ENCODE results near the gene TCF23. TPM values are rescaled to one million over a fixed set of nuclear protein-coding genes. Genes with fewer than 3 reads are reported as not detected.

Gene TCF23
- polyA plus RNA-seq, 1 donor = 0.10 TPM

- no peaks in the 10 kb centered on the region for H3K9me3 ChIP-seq (ENCODE audit: control insufficient read depth, low read depth, low read length)
- 60% methylated on average over 2 of the region's 7 CpGs for WGBS (ENCODE audit: insufficient coverage, low lambda C conversion rate)
- DNase-seq = no peak
- H3K4me3 ChIP-seq (ENCODE audit: low read length) = no peak overlapping the region
- peaks cover 14% of the 10 kb centered on the region for H3K4me1 ChIP-seq (ENCODE audit: control insufficient read depth, insufficient read depth, low read length)
- H3K27me3 ChIP-seq (ENCODE audit: control insufficient read depth, insufficient read depth, low read length) = no peaks in the 10 kb centered on the region
- peaks cover under 1% of the 10 kb centered on the region for H3K36me3 ChIP-seq (ENCODE audit: control insufficient read depth, insufficient read depth, low read length)
- H3K27ac ChIP-seq (ENCODE audit: low read length) = no peak overlapping the region
These were observed 10.7 kb upstream of the TCF23 start for GRCh38 chr2:27138111-27138510.

- no peaks in the 10 kb centered on the region for H3K36me3 ChIP-seq (ENCODE audit: control insufficient read depth, insufficient read depth, low read length)
- H3K9me3 ChIP-seq (ENCODE audit: control insufficient read depth, low read depth, low read length) = no peaks in the 10 kb centered on the region
- no peaks in the 10 kb centered on the region for H3K27me3 ChIP-seq (ENCODE audit: control insufficient read depth, insufficient read depth, low read length)
- H3K27ac ChIP-seq (ENCODE audit: low read length) = no peak within 1 kb of the TSS
- DNase-seq = no peak
- no peak within 1 kb of the TSS for H3K4me3 ChIP-seq (ENCODE audit: low read length)
- WGBS (ENCODE audit: insufficient coverage, low lambda C conversion rate) = no CpG with 5 or more reads among the region's 4 CpGs
- peaks cover 9% of the 10 kb centered on the region for H3K4me1 ChIP-seq (ENCODE audit: control insufficient read depth, insufficient read depth, low read length)
These were observed 9.5 kb upstream of the TCF23 start, which contains the start of gene PRR30 for GRCh38 chr2:27139310-27139709. Gene PRR30 (minus strand): TSS chr2:27139410. CDS start chr2:27138329, 1,081 bp downstream.

- no CpG with 5 or more reads among the region's 1 CpG for WGBS (ENCODE audit: insufficient coverage, low lambda C conversion rate)
- no peaks in the 10 kb centered on the region for H3K9me3 ChIP-seq (ENCODE audit: control insufficient read depth, low read depth, low read length)
- H3K36me3 ChIP-seq (ENCODE audit: control insufficient read depth, insufficient read depth, low read length) = no peaks in the 10 kb centered on the region
- no peak overlapping the region for H3K27ac ChIP-seq (ENCODE audit: low read length)
- DNase-seq = peak in 1 of 2 donors; percentile 37
- H3K4me1 ChIP-seq (ENCODE audit: control insufficient read depth, insufficient read depth, low read length) = peaks cover 9% of the 10 kb centered on the region
- H3K4me3 ChIP-seq (ENCODE audit: low read length) = no peak overlapping the region
- H3K27me3 ChIP-seq (ENCODE audit: control insufficient read depth, insufficient read depth, low read length) = no peaks in the 10 kb centered on the region
These were observed 5.5 kb upstream of the TCF23 start for GRCh38 chr2:27143285-27143684.

- H3K9me3 ChIP-seq (ENCODE audit: control insufficient read depth, low read depth, low read length) = peaks cover 3% of the 10 kb centered on the region
- no peak for DNase-seq
- H3K27me3 ChIP-seq (ENCODE audit: control insufficient read depth, insufficient read depth, low read length) = no peaks in the 10 kb centered on the region
- H3K27ac ChIP-seq (ENCODE audit: low read length) = no peak overlapping the region
- H3K36me3 ChIP-seq (ENCODE audit: control insufficient read depth, insufficient read depth, low read length) = no peaks in the 10 kb centered on the region
- WGBS (ENCODE audit: insufficient coverage, low lambda C conversion rate) = no CpG with 5 or more reads among the region's 2 CpGs
- H3K4me3 ChIP-seq (ENCODE audit: low read length) = no peak overlapping the region
- H3K4me1 ChIP-seq (ENCODE audit: control insufficient read depth, insufficient read depth, low read length) = peaks cover 22% of the 10 kb centered on the region
These were observed 3.1 kb upstream of the TCF23 start for GRCh38 chr2:27145682-27146081.

- no CpG with 5 or more reads among the region's 8 CpGs for WGBS (ENCODE audit: insufficient coverage, low lambda C conversion rate)
These were observed 869 bp upstream of the TCF23 start for GRCh38 chr2:27147935-27148334.

GRCh38 chr2:27149570-27150405 is 984 bp downstream of the TCF23 start:
- peaks cover 13% of the 10 kb centered on the region for H3K4me1 ChIP-seq (ENCODE audit: control insufficient read depth, insufficient read depth, low read length)
- no peak overlapping the region for H3K27ac ChIP-seq (ENCODE audit: low read length)
- H3K27me3 ChIP-seq (ENCODE audit: control insufficient read depth, insufficient read depth, low read length) = no peaks in the 10 kb centered on the region
- H3K9me3 ChIP-seq (ENCODE audit: control insufficient read depth, low read depth, low read length) = peaks cover 3% of the 10 kb centered on the region
- no peaks in the 10 kb centered on the region for H3K36me3 ChIP-seq (ENCODE audit: control insufficient read depth, insufficient read depth, low read length)
- peak; percentile 42 to 66 for DNase-seq
- WGBS (ENCODE audit: insufficient coverage, low lambda C conversion rate) = no CpG with 5 or more reads among the region's 29 CpGs
- H3K4me3 ChIP-seq (ENCODE audit: low read length) = no peak overlapping the region

More at GRCh38 chr2:27147935-27148334, 869 bp upstream of the TCF23 start:
- peaks cover 3% of the 10 kb centered on the region for H3K9me3 ChIP-seq (ENCODE audit: control insufficient read depth, low read depth, low read length)
- H3K4me1 ChIP-seq (ENCODE audit: control insufficient read depth, insufficient read depth, low read length) = peaks cover 13% of the 10 kb centered on the region
- H3K36me3 ChIP-seq (ENCODE audit: control insufficient read depth, insufficient read depth, low read length) = no peaks in the 10 kb centered on the region
- no peak overlapping the region for H3K4me3 ChIP-seq (ENCODE audit: low read length)
- no peak overlapping the region for H3K27ac ChIP-seq (ENCODE audit: low read length)
- H3K27me3 ChIP-seq (ENCODE audit: control insufficient read depth, insufficient read depth, low read length) = no peaks in the 10 kb centered on the region
- no peak for DNase-seq

GRCh38 chr2:27150639-27151230 is 1.9 kb downstream of the TCF23 start:
- Histone ChIP-seq H3K4me3 (ENCODE audit: low read length) (no peak overlapping the region), H3K27me3 (ENCODE audit: control insufficient read depth, insufficient read depth, low read length) (no peaks in the 10 kb centered on the region), H3K4me1 (ENCODE audit: control insufficient read depth, insufficient read depth, low read length) (peaks cover 13% of the 10 kb centered on the region), H3K27ac (ENCODE audit: low read length) (no peak overlapping the region), H3K36me3 (ENCODE audit: control insufficient read depth, insufficient read depth, low read length) (no peaks in the 10 kb centered on the region), H3K9me3 (ENCODE audit: control insufficient read depth, low read depth, low read length) (peaks cover 3% of the 10 kb centered on the region)
- DNase-seq = no peak
- WGBS (ENCODE audit: insufficient coverage, low lambda C conversion rate) = no CpG with 5 or more reads among the region's 8 CpGs

GRCh38 chr2:27152102-27152795 is 3.4 kb downstream of the TCF23 start:
- Histone ChIP-seq H3K9me3 (ENCODE audit: control insufficient read depth, low read depth, low read length) (peaks cover 3% of the 10 kb centered on the region), H3K4me3 (ENCODE audit: low read length) (no peak overlapping the region), H3K4me1 (ENCODE audit: control insufficient read depth, insufficient read depth, low read length) (peaks cover 13% of the 10 kb centered on the region), H3K36me3 (ENCODE audit: control insufficient read depth, insufficient read depth, low read length) (no peaks in the 10 kb centered on the region), H3K27ac (ENCODE audit: low read length) (no peak overlapping the region), H3K27me3 (ENCODE audit: control insufficient read depth, insufficient read depth, low read length) (no peaks in the 10 kb centered on the region)
- DNase-seq = peak in 1 of 2 donors; percentile 31
- WGBS (ENCODE audit: insufficient coverage, low lambda C conversion rate) = no CpG with 5 or more reads among the region's 8 CpGs

GRCh38 chr2:27152796-27153464 is 4.1 kb downstream of the TCF23 start:
- peaks cover 3% of the 10 kb centered on the region for H3K9me3 ChIP-seq (ENCODE audit: control insufficient read depth, low read depth, low read length)
- H3K36me3 ChIP-seq (ENCODE audit: control insufficient read depth, insufficient read depth, low read length) = no peaks in the 10 kb centered on the region
- WGBS (ENCODE audit: insufficient coverage, low lambda C conversion rate) = no CpG with 5 or more reads among the region's 2 CpGs
- no peak overlapping the region for H3K27ac ChIP-seq (ENCODE audit: low read length)
- H3K4me1 ChIP-seq (ENCODE audit: control insufficient read depth, insufficient read depth, low read length) = peaks cover 13% of the 10 kb centered on the region
- H3K4me3 ChIP-seq (ENCODE audit: low read length) = no peak overlapping the region
- no peaks in the 10 kb centered on the region for H3K27me3 ChIP-seq (ENCODE audit: control insufficient read depth, insufficient read depth, low read length)
- DNase-seq = peak in 1 of 2 donors; percentile 59

- Histone ChIP-seq H3K4me1 (ENCODE audit: control insufficient read depth, insufficient read depth, low read length) (peaks cover 7% of the 10 kb centered on the region), H3K36me3 (ENCODE audit: control insufficient read depth, insufficient read depth, low read length) (no peaks in the 10 kb centered on the region), H3K27ac (ENCODE audit: low read length) (no peak overlapping the region), H3K9me3 (ENCODE audit: control insufficient read depth, low read depth, low read length) (peaks cover 3% of the 10 kb centered on the region), H3K4me3 (ENCODE audit: low read length) (no peak overlapping the region), H3K27me3 (ENCODE audit: control insufficient read depth, insufficient read depth, low read length) (no peaks in the 10 kb centered on the region)
- DNase-seq = no peak
- no CpG with 5 or more reads among the region's 6 CpGs for WGBS (ENCODE audit: insufficient coverage, low lambda C conversion rate)
These were observed 5.7 kb downstream of the TCF23 start for GRCh38 chr2:27154488-27154887.
